ENCODE results near the gene OLFML2A. TPM values are rescaled to one million over a fixed set of nuclear protein-coding genes. Genes with fewer than 3 reads are reported as not detected.
"Not testable (repeated sequence)": the region's sequence is repeated elsewhere in the genome, so short reads cannot be mapped to it uniquely, and the experiment has no call there.

Gene OLFML2A
- total RNA-seq, 1 donor = 13.7 TPM

GRCh38 chr9:124770359-124771020 lies 6.4 kb upstream of the OLFML2A start:
- H3K4me3 ChIP-seq (ENCODE audit: low read depth, low read length) = peak overlapping the region; percentile 70
- DNase-seq (ENCODE audit: low read depth) = no peak
- TF ChIP-seq CTCF (IDR thresholded peaks at IDR 0.05; ENCODE audit: insufficient read depth, low read length) = no peak

GRCh38 chr9:124771021-124771866 lies 5.7 kb upstream of the OLFML2A start, which contains the start of gene NR6A1:
Gene NR6A1, minus strand, starts transcription at chr9:124771311.
- TF ChIP-seq CTCF (IDR thresholded peaks at IDR 0.05; ENCODE audit: insufficient read depth, low read length) = no peak
- DNase-seq (ENCODE audit: low read depth) = peak; percentile 96
- H3K4me3 ChIP-seq (ENCODE audit: low read depth, low read length) = peak within 1 kb of the TSS; percentile 70

GRCh38 chr9:124771867-124772679 lies 4.9 kb upstream of the OLFML2A start:
- peak; percentile 75 for DNase-seq (ENCODE audit: low read depth)
- TF ChIP-seq CTCF (IDR thresholded peaks at IDR 0.05; ENCODE audit: insufficient read depth, low read length) = peak; percentile 89
- peak overlapping the region; percentile 70 for H3K4me3 ChIP-seq (ENCODE audit: low read depth, low read length)

GRCh38 chr9:124772877-124773276 lies 4.1 kb upstream of the OLFML2A start:
- not testable (repeated sequence) for H3K4me3 ChIP-seq (ENCODE audit: low read depth, low read length); DNase-seq (ENCODE audit: low read depth)

GRCh38 chr9:124773473-124774128 lies 3.3 kb upstream of the OLFML2A start:
- DNase-seq (ENCODE audit: low read depth) = no peak
- no peak for TF ChIP-seq CTCF (IDR thresholded peaks at IDR 0.05; ENCODE audit: insufficient read depth, low read length)
- H3K4me3 ChIP-seq (ENCODE audit: low read depth, low read length) = no peak overlapping the region

- peak; percentile 78 for TF ChIP-seq CTCF (IDR thresholded peaks at IDR 0.05; ENCODE audit: insufficient read depth, low read length)
- peak; percentile 80 for DNase-seq (ENCODE audit: low read depth)
- no peak overlapping the region for H3K4me3 ChIP-seq (ENCODE audit: low read depth, low read length)
Measured at GRCh38 chr9:124774129-124774978, 2.6 kb upstream of the OLFML2A start.

All from fibroblast of the aortic adventitia (primary cell).